K562 (cell line): ENCODE measurements around the gene CALM3. TPM values are rescaled to one million over a fixed set of nuclear protein-coding genes. Genes with fewer than 3 reads are reported as not detected.

Experiments
- ATAC-seq: fragments of 200-7000 bp; cut with Tn5 transposase; 3 replicates; pipeline ENCODE4 v1.9.1; 2020; ENCODE audit warnings: moderate library complexity
- BruUV-seq: library from RNA; stranded (reverse); fragments of 400-500 nt; replicated peaks from 2 replicates; lab custom pipeline; 2021; lab: Mats Ljungman, UMichigan
- CTCF ChIA-PET: fragments of 300-600 bp; formaldehyde crosslinking; extraction: SDS; loops from one replicate; lab custom pipeline; 2021; ENCODE audit warnings: low intra/inter-chr PET ratio; lab: Yijun Ruan, JAX
- POLR2A ChIA-PET: fragments of 300-600, 350-650 bp; sonication (Branson Sonifier 250); formaldehyde crosslinking; extraction: SDS; loops from one replicate; lab custom pipeline; 2021; ENCODE audit warnings: antibody characterized with exemption, inconsistent platforms; lab: Yijun Ruan, JAX
- DNase-seq, 4 experiments: peaks; one replicate each; pipeline versions ENCODE4 v3.0.0 to v3.0.0-alpha.2; 2011 to 2018; ENCODE audit warnings: low spot score in 3 of 4, mixed read lengths in 3 of 4; ENCODE audit errors: extremely low read depth in 1 of 4
- FAIRE-seq: peaks from 2 replicates; lab custom pipeline; 2011; peaks lifted over from hg19 to GRCh38; lab: Jason Lieb, UNC
- H2AFZ ChIP-seq: 2 replicates; pipeline ENCODE4 v1.6.0; 2011; ENCODE audit warnings: low read depth, low read length, control low read depth, inconsistent platforms
- H3K27ac ChIP-seq: fragments of 200-600 bp; 3 replicates; pipeline ENCODE4 v1.8.0; 2011; ENCODE audit warnings: low read depth, mild to moderate bottlenecking, control low read depth, inconsistent platforms, low read length, moderate library complexity, mixed read lengths; ENCODE audit errors: extremely low read depth
- H3K27me3 ChIP-seq, 2 experiments: fragments of 300-600 bp in 1 of 2; 2 replicates in 1 of 2; 3 replicates in 1 of 2; pipeline versions ENCODE4 v1.6.0 to v1.8.0; 2011; ENCODE audit warnings: inconsistent platforms in 2 of 2, low read length in 2 of 2, mild to moderate bottlenecking in 1 of 2, mixed read lengths in 1 of 2, moderate library complexity in 1 of 2; ENCODE audit not compliant: control insufficient read depth in 2 of 2, insufficient read depth in 2 of 2
- H3K36me3 ChIP-seq: fragments of 300-600 bp; 3 replicates; pipeline ENCODE4 v1.8.0; 2011; ENCODE audit warnings: mild to moderate bottlenecking, low read length, inconsistent platforms; ENCODE audit not compliant: control insufficient read depth, insufficient read depth
- H3K4me1 ChIP-seq, 2 experiments: fragments of 200-600 bp in 1 of 2; replicated peaks in 1 of 2; 2 replicates in 1 of 2; 3 replicates in 1 of 2; pipeline versions ENCODE4 v1.5.1 to v1.8.0; 2011; ENCODE audit warnings: inconsistent platforms in 2 of 2, low read length in 2 of 2, mild to moderate bottlenecking in 1 of 2, mixed read lengths in 1 of 2, moderate library complexity in 1 of 2; ENCODE audit not compliant: control insufficient read depth in 2 of 2, insufficient read depth in 2 of 2
- H3K4me2 ChIP-seq: 2 replicates; pipeline ENCODE4 v1.6.1; 2011; ENCODE audit warnings: low read length, control low read depth, inconsistent platforms, mixed read lengths; ENCODE audit not compliant: insufficient read depth
- H3K4me3 ChIP-seq: fragments of 200-600 bp; sonication (generic), shearing (Covaris generic); 2 replicates; pipeline ENCODE4 v1.5.1; 2016; ENCODE audit warnings: control low read depth, inconsistent platforms
- H3K79me2 ChIP-seq: fragments of 200-600 bp; 3 replicates; pipeline ENCODE4 v1.8.0; 2011; ENCODE audit warnings: low read length, inconsistent platforms; ENCODE audit not compliant: control insufficient read depth, insufficient read depth
- H3K9ac ChIP-seq, 2 experiments: 2 replicates each; pipeline versions ENCODE4 v1.6.0 to v1.6.1; 2011; ENCODE audit warnings: low read depth in 2 of 2, low read length in 2 of 2, control low read depth in 1 of 2, inconsistent platforms in 1 of 2, mild to moderate bottlenecking in 1 of 2, mixed read lengths in 1 of 2; ENCODE audit not compliant: insufficient read depth in 1 of 2
- H3K9me1 ChIP-seq: one replicate; pipeline ENCODE4 v1.6.0; 2011; ENCODE audit warnings: inconsistent platforms, mild to moderate bottlenecking, low read length, moderate library complexity; ENCODE audit not compliant: control insufficient read depth, insufficient read depth
- H3K9me3 ChIP-seq: replicated peaks from 2 replicates; pipeline ENCODE4 v1.5.1; 2011; ENCODE audit warnings: low read depth, low read length, inconsistent platforms; ENCODE audit not compliant: control insufficient read depth, insufficient read depth
- H4K20me1 ChIP-seq: replicated peaks from 2 replicates; pipeline ENCODE4 v1.6.1; 2011; ENCODE audit warnings: low read length, inconsistent platforms, mixed read lengths; ENCODE audit not compliant: control insufficient read depth, insufficient read depth
- BRD4 ChIP-seq: fragments of 200-600 bp; sonication (generic); IDR thresholded peaks from 2 replicates; pipeline ENCODE4 v1.6.1; 2017; ENCODE audit warnings: inconsistent platforms
- BRD9 ChIP-seq: fragments of 450-650 bp; IDR thresholded peaks from 2 replicates; pipeline ENCODE4 v1.6.1; 2018; ENCODE audit warnings: low read depth; ENCODE audit not compliant: partially characterized antibody
- CBFA2T3 ChIP-seq: fragments of 450-650 bp; IDR thresholded peaks from 2 replicates; pipeline ENCODE4 v1.6.1; 2017
- CREM ChIP-seq: IDR thresholded peaks from 2 replicates; pipeline ENCODE4 v1.6.1; 2014; ENCODE audit warnings: antibody characterized with exemption, low read depth
- GTF3C2 ChIP-seq: IDR thresholded peaks from 3 replicates; pipeline ENCODE4 v1.6.1; 2011; ENCODE audit warnings: borderline replicate concordance, mild to moderate bottlenecking, moderate library complexity; ENCODE audit not compliant: insufficient read length; ENCODE audit errors: extremely low read depth
- MCM5 ChIP-seq: fragments of 450-650 bp; IDR thresholded peaks from 2 replicates; pipeline ENCODE4 v1.6.1; 2016; ENCODE audit warnings: low read depth
- POLR3A ChIP-seq: IDR thresholded peaks from 2 replicates; pipeline ENCODE4 v1.6.1; 2011; ENCODE audit warnings: borderline replicate concordance, mild to moderate bottlenecking, moderate library complexity; ENCODE audit not compliant: insufficient read length, insufficient read depth; ENCODE audit errors: extremely low read depth
- RCOR1 ChIP-seq, 2 experiments: IDR thresholded peaks; 2 replicates each; pipeline ENCODE4 v1.6.1; 2012; ENCODE audit warnings: low read depth in 2 of 2, low read length in 2 of 2, borderline replicate concordance in 1 of 2, improper control_type of control experiment in 1 of 2
- STAG1 ChIP-seq: sonication (generic); formaldehyde crosslinking; IDR thresholded peaks from 2 replicates; pipeline ENCODE4 v1.5.0; 2020; ENCODE audit warnings: missing genetic modification reagents, borderline replicate concordance
- ZNF224 ChIP-seq: sonication (generic); formaldehyde crosslinking; IDR thresholded peaks from 2 replicates; pipeline ENCODE4 v1.8.0; 2022; ENCODE audit warnings: mild to moderate bottlenecking, missing genetic modification reagents
- ZNF324 ChIP-seq: fragments of 250-450 bp; sonication (Bioruptor Pico); IDR thresholded peaks from 2 replicates; pipeline ENCODE4 v1.4.0; 2020; ENCODE audit warnings: mild to moderate bottlenecking
- ZNF384 ChIP-seq: IDR thresholded peaks from 2 replicates; pipeline ENCODE4 v1.6.1; 2012; ENCODE audit warnings: low read depth, low read length, improper control_type of control experiment
- WGBS: fragments of 100-300 bp; shearing (Covaris generic); methylation state at CpG from one replicate; pipeline ENCODE4 v1.1.6; 2016; ENCODE audit warnings: low coverage, mixed read lengths; ENCODE audit not compliant: insufficient coverage; ENCODE audit errors: missing lambda C conversion rate; 5-methylcytosine and 5-hydroxymethylcytosine counted together
- in situ Hi-C: fragments of 300-500 bp; cut with MboI; formaldehyde crosslinking; loops from 4 replicates; pipeline ENCODE4 v1.15.0; 2018; ENCODE audit warnings: inconsistent platforms, mixed read lengths
- intact Hi-C: fragments of 100-400 bp; cut with micrococcal nuclease; formaldehyde crosslinking; loops from 2 replicates; pipeline ENCODE4 v1.14.2; 2022
- polyA plus RNA-seq, 8 experiments: library from polyadenylated mRNA; depleted of rRNA in 4 of 8; stranded (reverse) in 5 of 8; unstranded in 3 of 8; fragments of >200 nt; fragmentation: Nextera tagmentation in 2 of 8; fragmentation: Illumina TruSeq in 1 of 8; extraction: Ambion mirVana in 2 of 8; extraction: Trizol in 1 of 8; gene quantifications; 2 replicates each; pipeline versions ENCODE4 v1.2.1 to v1.2.3, GENCODE V29; 2011 to 2014; ENCODE audit warnings: inconsistent platforms in 1 of 8, missing spikeins in 1 of 8
- total RNA-seq, 7 experiments: library from RNA; depleted of rRNA in 6 of 7; stranded (reverse); fragments of >200 nt in 6 of 7; fragmentation: Illumina TruSeq in 2 of 7; extraction: Trizol in 2 of 7; gene quantifications; 2 replicates each; pipeline versions ENCODE4 v1.2.1 to v1.2.3, GENCODE V29; 2011 to 2021; ENCODE audit warnings: low replicate concordance in 1 of 7
- TF ChIP-seq, protein P1 (sequence below): fragments of 250-450 bp; sonication (Bioruptor Pico); IDR thresholded peaks from 2 replicates; pipeline ENCODE4 v1.8.0; 2021; ENCODE audit warnings: moderate library complexity, mild to moderate bottlenecking, inconsistent platforms

Gene CALM3
- total and polyA plus RNA-seq, 9 of the 15 experiments (the other 6 are each of a cell fraction or from before 2014, with no cell fraction given): 34.6 to 350 (median 156) TPM

DNA sequence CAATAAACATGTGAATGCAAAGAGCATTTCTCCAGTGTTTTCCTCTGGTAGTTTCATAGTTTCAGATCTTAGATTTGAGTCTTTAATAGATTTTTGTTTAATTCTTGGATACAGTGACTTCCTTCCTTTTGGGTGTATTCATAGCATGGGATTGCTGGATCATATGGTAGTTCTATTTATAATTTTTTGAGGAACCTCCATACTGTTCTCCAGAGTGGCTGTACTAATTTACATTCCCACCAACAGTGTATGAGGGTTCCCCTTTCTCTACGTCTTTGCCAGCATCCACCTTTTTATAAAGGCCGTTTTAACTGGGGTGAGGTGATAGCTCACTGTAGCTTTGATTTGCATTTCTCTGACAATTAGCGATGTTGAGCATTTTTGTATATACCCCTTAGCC is 9.3 kb upstream of the CALM3 start (continued):
- TF ChIP-seq GTF3C2 (no peak), ZNF224 (CRISPR knock-in tag) (no peak), MCM5 (no peak), BRD9 (no peak), POLR3A (no peak), STAG1 (CRISPR knock-in tag) (no peak), BRD4 (no peak), ZNF324 (no peak), CREM (no peak)

GRCh38 chr19:46596008-46596407 is 5.1 kb upstream of the CALM3 start:
- peak in 1 of 4 experiments; percentile 36 for DNase-seq
- CTCF ChIA-PET: no interaction called here
- no peaks in the 10 kb centered on the region for H3K36me3 ChIP-seq

More at GRCh38 chr19:46596008-46596407, 5.1 kb upstream of the CALM3 start:
- Histone ChIP-seq H4K20me1 (no peaks in the 10 kb centered on the region), H3K4me2 (no peak overlapping the region), H3K79me2 (no peaks in the 10 kb centered on the region), H3K4me1 (peaks cover 0 to 10% of the 10 kb centered on the region in 2 experiments; a peak in 3 of 5 replicates), H3K4me3 (no peak overlapping the region), H3K27me3 (no peaks in the 10 kb centered on the region), H3K9me3 (peaks cover 11% of the 10 kb centered on the region), H2AFZ (no peak overlapping the region), H3K9me1 (no peaks in the 10 kb centered on the region)
- no TSS peak for BruUV-seq
- WGBS: 7% methylated on average over 5 of the region's 6 CpGs
- FAIRE-seq: peak; percentile 42
- intact Hi-C loops: no loop called here
- in situ Hi-C loops: no loop called here
- no peak for ATAC-seq
- POLR2A ChIA-PET: no interaction called here
- TF ChIP-seq ZNF384 (peak; percentile 70), CBFA2T3 (no peak), RCOR1 (IDR thresholded peaks at IDR 0.05; ENCODE audit: borderline replicate concordance in 1 of 2, low read depth in 2 of 2, low read length in 2 of 2) (0 out of 4 replicates have a peak, but pooled peaks of 1 of the 2 experiments have one; percentile 22)
- TF ChIP-seq, protein P1, sequence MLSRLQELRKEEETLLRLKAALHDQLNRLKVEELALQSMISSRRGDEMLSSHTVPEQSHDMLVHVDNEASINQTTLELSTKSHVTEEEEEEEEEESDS (CRISPR knock-in tag): no peak
- TF ChIP-seq, all 486 proteins: peak for 2
- Histone ChIP-seq H3K9ac (no peak overlapping the region), H3K27ac (no peak overlapping the region)
